GM19025 (cell line): ENCODE results near the gene ECM2.

Source experiments
- ATAC-seq: cut with Tn5 transposase; IDR thresholded peaks from one replicate; pipeline ENCODE4 v1.9.1; 2021; ENCODE audit warnings: mild to moderate bottlenecking, low read depth, moderate library complexity; ENCODE audit not compliant: unreplicated experiment

ECM2 gene

DNA sequence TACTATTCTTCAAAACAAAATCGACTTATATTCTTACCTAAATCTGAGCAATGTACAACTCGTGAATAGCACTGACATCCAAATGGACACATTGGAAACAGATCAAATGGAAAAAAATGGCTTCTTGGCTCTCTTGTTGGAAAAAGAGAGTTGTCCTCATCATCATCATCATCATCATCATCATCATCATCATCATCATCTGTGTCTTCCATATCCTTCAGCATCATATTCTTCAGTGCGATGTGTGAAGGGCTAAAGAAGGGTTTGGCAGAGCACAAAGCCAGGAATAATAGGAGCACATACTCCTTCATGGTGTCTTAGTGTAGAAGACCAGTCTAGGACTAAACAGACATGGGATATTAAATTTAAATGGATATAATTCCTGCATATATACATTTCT lies 61.2 kb downstream of the ECM2 start:
- no peak for ATAC-seq

GRCh38 chr9:92468206-92468605 lies 67.6 kb downstream of the ECM2 start:
- ATAC-seq, result no peak

GRCh38 chr9:92467511-92467910 lies 68.3 kb downstream of the ECM2 start:
- ATAC-seq, result no peak

- no peak for ATAC-seq
These were observed 68.7 kb downstream of the ECM2 start for GRCh38 chr9:92467041-92467440.

- no peak for ATAC-seq
These were observed 71.8 kb downstream of the ECM2 start for GRCh38 chr9:92463984-92464383.

DNA sequence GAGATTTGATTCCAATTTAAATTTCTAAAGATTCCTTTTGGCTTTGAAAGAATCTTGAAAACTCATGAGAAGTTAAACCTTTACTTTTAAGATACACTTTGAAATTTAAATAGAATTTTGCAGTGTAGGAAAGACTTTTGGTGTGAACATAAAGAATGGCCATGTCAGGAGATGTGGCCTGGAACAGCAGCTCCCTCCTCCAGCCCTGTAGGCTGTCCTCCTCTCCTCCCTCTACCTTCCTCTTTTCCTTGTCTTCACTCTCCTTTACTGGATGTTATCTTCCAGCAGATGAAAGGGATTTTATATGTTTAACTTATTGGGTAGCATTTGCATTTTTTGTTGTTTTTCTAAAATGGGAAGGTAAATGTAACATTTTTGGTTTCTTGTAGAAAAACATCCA lies 72.4 kb downstream of the ECM2 start:
- no peak for ATAC-seq

DNA sequence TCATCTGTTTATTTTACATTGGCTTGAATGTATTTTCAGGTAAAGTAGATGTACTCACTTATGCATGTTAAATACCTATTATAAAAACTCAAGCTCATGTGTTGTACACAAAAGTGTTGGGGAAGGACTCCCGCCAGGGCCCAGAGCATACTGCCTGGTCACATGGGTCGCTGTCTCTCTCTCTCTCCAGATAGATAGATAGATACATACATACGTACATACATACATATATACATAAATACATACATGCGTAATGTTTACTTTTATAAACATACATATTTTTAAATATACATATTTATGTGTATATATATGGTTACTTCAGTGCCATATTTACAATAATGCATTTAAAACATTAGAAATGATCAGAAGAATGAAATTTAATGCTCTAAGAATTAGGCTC lies 78.2 kb downstream of the ECM2 start:
- no peak for ATAC-seq

GRCh38 chr9:92455217-92455616 lies 80.6 kb downstream of the ECM2 start:
- ATAC-seq, result no peak

GRCh38 chr9:92446536-92446935 lies 89.3 kb downstream of the ECM2 start:
- no peak for ATAC-seq
